Right ventricle myocardium inferior (tissue), 1 donor: ENCODE results near the gene MYLK2. TPM values are rescaled to one million over a fixed set of nuclear protein-coding genes. Genes with fewer than 3 reads are reported as not detected.

Experiments used
- total RNA-seq: library from RNA; stranded (reverse); fragmentation: NEBNext Ultra II Directional; extraction: Animal tissue kit (Norgen Biotek cat#: 25700); gene quantifications from one replicate; pipeline ENCODE4 v1.2.1, GENCODE V29; 2021
- donor health status: DM: no; HTN: yes; CAD: no; lungs with severe emphysema.

The MYLK2 gene
- total RNA-seq, 1 donor from 2014 or later, result 0.35 TPM

Other genes starting within 250 kb of the MYLK2 start
- gene ID1, start 214.1 kb upstream of the MYLK2 start, total RNA-seq, result 98.9 TPM
- 7.1 TPM for gene COX4I2, start 181.4 kb upstream of the MYLK2 start, total RNA-seq
- gene BCL2L1, start 96.5 kb upstream of the MYLK2 start, total RNA-seq, result 55.2 TPM
- gene TPX2, start 80.1 kb upstream of the MYLK2 start, total RNA-seq, result 1.2 TPM
- 0.89 TPM for gene FOXS1, start 26.2 kb downstream of the MYLK2 start, total RNA-seq
- 2.9 TPM for gene DUSP15, start 51.2 kb downstream of the MYLK2 start, total RNA-seq
- not detected for gene TTLL9, start 51.3 kb downstream of the MYLK2 start, total RNA-seq
- 11.0 TPM for gene PDRG1, start 132.7 kb downstream of the MYLK2 start, total RNA-seq
- not detected for gene XKR7, start 148.8 kb downstream of the MYLK2 start, total RNA-seq
- 10.3 TPM for gene CCM2L, start 191.1 kb downstream of the MYLK2 start, total RNA-seq
- gene HCK, start 232.9 kb downstream of the MYLK2 start, total RNA-seq, result 7.0 TPM